NCI-H2171 treated with DMSO at 0.1 percent for 48 hours (cell line): ENCODE measurements around the gene PCDH1.
A peak's percentile ranks its signal among the peaks of the same experiment; 100 is the strongest.

Experiments used
- DNase-seq: peaks from one replicate; lab custom pipeline; 2025; lab: John Stamatoyannopoulos, UW

The PCDH1 gene

DNA sequence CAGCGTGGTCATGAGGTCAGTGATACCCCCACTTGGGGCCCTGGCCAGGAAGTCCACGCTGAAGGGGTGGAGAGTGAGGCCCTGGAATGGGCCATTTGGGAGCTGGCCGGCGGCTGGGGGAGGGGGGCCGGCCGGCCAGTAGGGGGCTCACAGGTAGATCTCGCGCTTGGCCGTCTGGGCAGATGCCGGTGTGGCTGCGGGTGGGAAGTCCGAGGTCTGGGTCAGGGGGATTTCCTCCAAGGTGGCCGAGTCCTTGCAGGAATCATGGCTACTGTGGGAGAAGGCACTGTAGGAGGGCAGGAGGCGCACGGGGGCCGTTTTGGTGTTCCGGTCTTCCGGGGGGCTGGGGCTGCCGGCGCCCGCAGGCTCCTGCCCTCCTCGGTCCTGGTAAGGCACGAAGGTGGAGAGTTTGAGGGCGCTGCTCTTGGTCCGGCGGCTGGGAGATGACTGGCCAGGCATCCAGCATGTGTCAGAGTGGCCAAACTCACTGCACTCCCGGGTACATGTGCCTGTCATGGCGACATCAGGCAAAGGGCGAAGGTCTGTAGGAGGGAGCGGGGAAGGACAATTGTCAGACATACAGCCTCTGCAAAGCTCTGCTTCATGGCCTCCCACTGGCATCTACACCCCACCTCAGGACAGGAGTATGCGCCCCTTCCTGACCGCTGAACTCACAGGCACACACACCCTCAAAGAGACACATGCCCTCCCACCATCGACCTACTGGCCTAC lies 24.1 kb downstream of the PCDH1 start:
- DNase-seq: no peak

DNA sequence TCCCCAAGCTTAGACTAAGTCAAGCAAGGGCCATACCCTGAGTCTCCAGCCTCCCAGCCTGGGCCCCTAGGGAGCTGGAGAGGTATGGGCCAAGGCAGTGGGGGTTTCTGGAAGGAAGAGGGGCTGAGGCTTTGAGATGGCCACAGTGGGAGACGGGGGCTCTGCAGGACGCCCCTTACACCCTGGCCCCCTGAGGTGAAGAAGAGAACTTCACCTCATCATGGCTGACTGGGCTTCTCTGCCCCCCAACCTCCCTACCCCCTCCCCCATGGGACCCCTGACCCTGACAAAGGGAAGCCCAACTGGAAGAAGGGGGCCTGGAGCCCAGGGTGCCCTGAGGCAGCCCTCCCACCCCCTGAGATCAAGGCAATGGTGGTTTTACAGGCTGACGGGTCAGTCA lies 25.8 kb downstream of the PCDH1 start:
- DNase-seq: no peak

DNA sequence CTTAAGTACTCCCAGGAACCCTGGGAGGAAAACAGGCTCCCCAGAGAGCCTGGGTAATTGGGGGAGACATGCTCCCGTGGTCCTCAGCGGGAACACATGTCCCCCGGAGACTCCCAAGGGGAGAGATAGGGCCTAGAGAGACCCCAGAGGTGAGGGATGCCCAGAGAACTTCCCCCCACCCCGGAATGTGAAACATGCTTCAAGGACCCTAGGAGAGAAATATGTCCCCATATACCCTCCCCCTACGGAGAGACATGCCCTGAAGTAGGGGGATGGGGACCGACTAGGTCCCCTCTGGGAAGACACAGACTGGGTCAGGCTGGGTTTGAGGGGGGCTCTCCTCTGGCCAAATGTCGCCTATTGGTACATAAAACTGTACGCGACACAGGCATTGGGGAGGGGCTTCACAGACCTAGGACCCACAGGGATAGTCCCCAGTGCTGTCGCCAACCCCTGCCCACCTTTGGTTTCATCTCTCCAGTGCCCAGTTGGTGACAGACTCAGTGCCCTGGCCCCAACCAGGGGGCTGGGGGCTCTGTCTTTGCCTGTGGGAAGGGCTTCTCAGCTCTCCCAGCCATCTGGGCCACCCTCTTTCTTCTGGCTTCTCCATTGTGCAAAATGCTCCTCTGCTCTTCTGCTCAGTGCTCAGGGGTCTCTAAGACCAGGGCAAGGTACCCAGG lies 26.9 kb downstream of the PCDH1 start:
- DNase-seq: no peak

DNA sequence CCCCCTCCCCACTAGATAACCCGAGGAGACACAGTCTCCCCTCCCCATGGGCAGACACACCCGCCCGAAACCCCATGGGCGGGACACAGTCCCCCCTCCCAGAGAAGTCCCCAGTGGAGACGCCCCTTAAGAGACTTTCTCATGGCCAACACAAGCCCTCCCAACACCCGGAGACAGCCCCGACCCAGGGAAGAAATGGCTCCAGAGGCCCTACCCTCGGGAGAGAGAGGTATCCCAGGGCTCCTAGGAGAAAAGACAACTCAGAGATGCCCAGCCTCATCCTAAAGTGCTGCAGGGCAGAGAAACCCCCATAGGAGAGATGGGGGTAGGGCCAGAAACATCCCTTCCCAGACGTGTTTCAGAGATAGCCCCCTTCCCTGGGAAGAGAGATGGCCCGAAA lies 27.4 kb downstream of the PCDH1 start:
- DNase-seq: no peak

DNA sequence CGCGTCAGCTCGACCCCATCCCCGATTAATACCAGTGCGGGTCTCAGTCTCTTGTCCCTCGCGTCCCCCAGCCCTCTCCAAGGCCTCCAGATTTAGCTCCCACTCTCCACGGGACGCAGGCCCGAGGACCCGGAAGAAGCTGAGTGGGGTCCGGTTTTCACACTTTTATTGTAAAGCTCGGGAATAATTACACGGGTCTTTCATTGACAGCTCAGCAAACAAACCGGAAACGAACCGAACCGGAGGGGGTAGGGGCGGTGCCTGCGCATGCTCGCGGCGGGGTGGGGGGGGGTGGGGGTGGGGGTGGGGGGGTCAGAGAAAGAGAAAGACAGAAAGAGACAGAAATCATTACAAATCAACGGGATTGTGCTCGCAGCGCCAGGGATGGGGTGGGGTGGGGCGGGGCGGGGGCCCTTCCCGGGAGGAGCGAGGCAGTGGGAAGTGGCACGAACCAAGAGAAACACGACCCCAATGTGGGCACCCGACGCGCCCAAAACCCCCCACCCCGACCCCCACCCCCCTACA lies 27.9 kb downstream of the PCDH1 start:
- peak; percentile 30 for DNase-seq

DNA sequence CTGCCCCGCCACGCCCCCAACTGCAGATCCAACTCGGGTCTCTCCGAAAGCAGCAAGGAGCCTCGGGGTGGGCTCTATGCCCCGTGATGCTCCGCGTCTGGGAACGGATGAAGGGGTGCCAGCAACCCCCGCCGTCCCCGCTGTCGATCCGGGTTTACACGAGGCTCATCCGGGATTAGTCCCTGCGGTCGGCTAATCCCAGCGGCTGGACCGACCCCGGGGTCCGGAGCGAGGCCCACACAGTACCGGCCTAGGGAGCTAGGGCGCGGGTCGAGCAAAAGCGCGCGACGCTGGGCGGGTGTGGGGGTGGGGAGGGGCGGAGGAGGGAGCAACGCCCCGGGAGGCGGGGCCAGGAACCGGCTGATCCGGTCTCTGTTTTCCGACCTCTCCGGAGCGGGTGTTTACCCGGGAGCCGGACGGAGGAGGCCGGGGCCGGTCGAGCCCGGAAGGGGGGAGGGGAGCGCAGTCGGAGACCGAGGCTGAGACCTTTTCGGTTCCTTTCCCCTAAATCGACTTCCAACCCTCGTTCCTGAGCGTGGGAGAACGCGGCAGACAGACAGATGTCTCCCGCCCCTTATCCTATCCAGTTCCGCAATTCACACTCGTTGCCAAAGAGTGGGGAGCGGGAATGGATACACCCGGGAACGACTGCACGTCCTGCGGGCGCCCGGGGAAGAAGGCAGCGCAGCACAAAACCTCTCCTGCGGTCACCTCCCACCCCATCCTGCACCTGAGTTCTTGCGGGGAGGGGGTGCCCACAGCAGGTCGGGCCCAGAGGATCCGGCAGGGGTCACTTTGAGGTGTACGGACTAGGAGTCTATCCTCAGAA lies 28.6 kb downstream of the PCDH1 start:
- DNase-seq: peak; percentile 67

DNA sequence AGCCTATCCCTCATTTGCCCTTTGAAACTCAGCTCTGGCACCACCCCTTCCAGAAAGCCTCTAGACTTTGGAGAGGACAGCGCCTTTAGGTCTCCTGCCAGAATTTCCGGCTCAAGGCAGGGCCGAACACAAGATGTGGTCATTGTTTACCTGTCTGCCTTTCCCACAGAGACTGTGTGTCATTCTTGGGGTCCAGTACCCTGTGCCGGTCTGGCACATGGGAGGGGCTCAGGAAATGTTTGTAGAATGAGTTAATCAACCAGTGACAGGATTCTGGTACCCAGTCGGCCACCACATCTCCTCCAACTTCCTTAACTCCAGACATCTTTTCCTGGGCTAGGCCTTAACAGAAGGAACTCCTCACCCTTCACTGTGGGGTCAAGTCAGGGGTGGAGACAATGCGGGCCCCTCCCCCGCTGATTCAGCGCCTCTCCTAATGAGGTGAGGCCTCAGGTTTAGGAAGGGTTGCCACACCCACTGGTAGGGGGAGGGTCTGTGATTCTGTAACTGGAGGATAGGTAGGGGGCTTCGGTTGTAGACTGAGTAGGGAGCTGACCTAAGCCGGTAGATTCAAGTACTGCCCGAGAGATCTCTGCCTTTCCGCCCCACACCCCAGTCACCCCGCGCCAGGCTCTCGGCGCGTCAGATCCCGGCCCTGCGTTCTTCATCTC lies 29.3 kb downstream of the PCDH1 start:
- peak; percentile 60 for DNase-seq

DNA sequence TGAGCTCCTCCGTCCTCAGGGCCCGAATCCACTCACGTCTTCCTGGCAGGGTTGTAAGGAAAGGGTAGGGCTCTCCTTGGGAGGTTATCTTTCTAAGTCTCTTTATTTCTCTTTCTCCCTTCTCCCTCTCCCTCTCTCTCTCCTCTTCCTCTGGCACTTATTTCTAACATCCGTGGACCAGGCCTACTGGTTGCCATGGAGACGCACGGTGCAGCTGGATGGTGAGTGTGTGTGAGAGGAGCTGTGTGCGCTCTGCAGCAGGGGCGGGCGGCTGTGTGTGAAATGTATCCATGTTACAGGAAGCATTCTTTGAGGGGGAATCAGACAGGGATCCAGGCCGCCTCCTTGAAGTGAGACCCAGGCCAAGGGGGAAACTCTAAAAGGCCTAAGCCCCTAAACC lies 32.2 kb downstream of the PCDH1 start:
- DNase-seq: peak; percentile 56

DNA sequence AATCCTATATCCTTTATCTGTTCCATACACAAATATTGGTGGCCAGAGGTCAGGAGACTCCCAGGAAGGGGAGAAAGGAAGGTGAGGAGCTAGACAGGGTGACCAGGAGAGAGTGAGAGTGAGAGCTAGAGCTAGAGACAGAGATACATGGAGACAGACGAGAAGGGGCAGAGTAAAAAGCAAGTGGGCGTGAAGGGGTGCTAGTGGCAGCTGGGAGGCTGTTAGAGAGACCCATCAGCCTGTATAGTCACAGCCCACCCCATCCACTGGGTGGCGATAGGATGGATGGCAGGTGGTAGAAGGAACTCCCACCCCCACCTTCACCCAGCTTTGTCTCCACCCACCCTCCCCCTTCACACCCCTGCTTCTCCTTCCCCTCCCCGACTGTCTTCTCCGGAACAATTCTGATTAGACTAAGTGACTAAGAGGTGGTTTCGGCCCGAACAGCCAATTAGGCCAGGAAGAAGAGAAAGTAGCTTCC lies 32.8 kb downstream of the PCDH1 start:
- peak; percentile 28 for DNase-seq

DNA sequence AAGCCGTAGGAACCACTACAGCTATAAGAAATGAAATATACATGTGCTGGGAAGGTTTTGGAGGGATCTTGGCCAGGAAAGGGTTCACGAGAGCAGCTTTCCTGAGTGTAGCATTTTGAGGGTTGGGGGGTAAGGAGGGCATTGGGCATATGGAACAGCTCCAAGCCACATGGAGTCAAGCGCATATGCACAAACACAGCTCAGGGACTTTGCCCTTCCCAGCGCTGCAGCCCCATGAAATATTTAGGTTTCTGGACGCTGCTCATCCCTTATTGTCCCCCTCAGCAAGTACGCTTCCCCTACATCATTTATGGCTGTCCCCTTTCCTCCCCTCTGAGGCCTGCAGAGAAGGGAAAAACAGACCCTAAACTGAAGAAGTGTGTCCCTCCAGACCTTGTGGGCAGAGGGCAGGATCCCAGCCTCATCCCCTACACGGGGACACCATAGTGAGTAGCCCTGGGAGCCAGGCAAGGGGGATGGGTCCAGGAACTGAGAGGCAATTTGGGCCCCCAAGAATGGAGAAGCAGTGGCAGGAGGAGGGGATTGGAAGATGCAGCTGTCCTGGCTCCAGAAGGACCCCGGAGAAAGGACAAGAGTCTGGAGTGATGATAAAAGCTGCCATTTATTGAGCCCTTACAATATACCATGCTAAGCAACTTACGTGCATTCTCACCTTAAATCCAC lies 33.7 kb downstream of the PCDH1 start:
- no peak for DNase-seq

DNA sequence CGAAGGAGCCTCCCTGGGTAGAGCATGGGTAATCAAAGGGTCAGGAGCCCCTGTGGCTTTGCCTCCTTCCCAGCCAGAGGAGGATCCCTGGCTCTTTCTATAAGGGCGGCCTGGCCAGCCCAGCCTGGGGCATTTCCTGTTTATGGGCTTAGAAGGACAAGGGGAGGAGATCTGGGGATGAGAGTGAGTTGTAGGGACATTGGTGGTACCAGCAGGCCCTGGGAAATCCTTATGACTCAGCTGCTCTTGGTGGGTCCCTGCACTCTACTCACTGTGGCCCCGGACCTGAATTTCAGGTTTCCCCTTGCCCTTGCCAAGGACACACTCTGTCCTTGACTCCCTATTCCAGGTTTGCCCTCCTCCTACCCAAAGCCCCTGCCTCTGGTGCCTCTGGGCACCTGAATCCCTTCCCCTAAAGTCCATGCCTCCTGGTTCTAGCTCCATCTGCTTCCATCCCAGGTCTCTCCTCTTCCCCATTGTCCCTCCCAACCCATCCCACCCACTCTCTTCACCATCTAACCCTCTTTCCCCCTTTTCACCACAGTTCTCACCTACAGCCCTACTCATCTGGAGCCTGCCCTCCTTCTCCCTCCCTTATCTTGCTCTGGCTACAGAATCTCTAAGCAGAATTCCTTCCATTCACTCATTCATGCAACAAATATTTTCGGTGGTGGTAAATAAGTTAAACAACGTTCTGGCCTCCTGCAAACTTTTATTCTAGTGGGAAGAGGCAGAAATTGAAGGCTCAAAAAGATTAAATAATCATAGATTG lies 34.9 kb downstream of the PCDH1 start:
- DNase-seq: no peak

DNA sequence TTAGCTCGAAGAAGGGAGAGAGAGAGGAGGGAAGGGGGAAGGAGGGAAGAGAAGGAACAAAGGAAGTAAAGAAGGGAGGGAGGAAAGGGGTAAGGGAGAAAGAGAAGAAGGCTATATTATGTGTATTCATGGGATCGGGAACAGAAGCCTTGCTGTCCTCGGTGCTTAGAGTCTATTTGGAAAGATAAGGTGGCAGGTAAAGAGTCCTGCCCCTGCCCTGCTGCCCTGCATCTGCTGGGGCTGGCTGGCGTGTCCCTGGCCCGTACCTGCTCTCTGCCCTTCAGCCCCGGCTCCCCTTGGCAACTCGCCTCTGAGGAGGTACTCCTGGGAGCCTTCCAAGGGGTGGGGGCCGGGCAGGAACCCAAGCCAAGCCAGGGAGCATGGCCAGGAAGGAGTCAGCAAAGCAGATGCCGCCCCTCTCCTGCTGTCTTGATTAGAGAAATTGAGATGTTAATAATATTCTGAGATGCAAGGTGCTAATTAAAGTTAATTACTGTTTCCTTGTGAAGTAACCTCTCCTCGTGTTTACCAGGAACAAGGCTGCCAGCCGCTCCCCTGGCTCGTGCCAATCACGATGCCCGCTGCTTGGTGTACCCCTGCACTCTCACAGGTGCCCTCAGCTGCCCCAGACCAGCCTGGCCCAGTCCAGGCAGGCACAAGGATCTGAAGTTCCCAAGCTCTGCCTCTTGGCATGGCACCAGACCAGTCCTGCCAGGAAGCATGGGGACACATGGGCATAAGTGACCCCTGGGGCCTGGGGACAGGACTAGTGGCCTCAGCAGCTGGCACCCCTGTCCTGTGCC lies 36.6 kb downstream of the PCDH1 start:
- no peak for DNase-seq

DNA sequence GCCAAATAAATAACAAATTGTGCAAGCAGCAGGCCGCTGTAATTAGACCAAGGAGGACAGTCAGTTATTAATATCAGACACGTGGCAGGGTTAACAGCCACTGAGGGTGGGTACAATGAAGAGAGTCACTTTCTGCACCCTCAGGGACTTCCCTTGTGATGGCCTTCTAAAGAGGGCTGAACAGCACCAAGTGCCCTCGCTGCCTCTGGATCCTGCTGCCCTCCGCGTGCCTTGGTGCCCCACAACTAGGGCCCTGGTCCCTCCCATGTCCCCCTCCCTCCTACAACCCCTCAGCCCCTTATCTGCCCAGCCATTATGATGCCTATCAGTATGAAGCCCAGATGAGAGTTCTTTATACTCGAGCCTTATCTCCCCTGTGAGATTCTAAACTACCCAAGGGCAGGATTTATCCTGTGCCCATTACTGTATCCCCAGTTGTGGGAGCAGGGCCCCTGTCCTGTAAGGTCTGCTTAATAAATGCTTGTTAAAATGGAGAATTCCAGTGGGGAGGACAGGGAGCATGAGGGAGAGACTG lies 37.3 kb downstream of the PCDH1 start:
- no peak for DNase-seq

DNA sequence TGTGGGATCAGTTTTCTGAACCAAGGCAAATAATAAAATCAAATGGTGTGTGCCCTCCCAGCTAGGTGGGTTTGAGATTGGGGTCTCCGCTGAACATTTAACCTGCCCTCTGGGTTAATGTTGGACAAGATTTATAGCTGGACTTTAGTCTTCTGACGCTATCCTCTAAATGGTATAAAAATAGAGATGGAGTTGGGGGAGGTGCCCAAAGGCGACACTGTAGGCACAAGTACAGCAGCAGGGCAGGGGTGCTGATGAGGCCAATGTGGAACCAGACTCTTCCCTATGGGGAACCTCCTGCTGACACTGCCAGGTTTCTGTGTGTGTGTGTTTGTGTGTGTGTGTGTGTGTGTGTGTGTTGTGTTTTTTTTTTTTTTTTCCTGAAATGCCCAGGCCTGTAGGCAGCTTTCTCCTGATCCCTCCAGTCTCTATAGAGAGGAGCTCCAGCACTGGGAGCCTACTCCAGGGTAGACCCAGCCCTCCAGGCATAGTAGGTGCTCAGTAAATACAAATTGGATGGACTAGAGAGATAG lies 37.9 kb downstream of the PCDH1 start:
- no peak for DNase-seq

DNA sequence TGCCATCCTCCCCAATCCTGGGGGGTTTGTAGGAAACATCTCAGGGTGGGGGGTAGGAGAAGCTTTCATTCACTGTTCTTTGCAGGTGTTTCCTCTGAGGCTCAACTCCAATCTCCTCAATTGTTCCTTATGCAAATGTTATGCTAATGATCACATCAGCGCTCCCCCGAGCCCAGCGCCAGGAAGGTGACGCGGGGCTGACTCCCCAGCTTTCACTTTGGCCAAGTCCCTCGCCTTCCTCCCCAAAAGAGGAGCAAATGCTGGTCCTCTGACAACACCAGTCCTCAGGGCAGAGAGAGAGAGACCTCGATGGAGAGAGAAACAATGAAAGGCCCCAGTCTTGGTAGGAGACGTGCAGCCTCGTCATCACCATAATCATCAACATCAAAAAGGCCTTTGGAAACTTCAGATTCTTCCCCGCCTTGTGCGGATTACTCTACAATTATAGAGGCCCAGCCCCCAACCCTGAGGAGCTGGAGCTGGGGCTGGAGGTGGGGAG lies 39.1 kb downstream of the PCDH1 start:
- DNase-seq: no peak

DNA sequence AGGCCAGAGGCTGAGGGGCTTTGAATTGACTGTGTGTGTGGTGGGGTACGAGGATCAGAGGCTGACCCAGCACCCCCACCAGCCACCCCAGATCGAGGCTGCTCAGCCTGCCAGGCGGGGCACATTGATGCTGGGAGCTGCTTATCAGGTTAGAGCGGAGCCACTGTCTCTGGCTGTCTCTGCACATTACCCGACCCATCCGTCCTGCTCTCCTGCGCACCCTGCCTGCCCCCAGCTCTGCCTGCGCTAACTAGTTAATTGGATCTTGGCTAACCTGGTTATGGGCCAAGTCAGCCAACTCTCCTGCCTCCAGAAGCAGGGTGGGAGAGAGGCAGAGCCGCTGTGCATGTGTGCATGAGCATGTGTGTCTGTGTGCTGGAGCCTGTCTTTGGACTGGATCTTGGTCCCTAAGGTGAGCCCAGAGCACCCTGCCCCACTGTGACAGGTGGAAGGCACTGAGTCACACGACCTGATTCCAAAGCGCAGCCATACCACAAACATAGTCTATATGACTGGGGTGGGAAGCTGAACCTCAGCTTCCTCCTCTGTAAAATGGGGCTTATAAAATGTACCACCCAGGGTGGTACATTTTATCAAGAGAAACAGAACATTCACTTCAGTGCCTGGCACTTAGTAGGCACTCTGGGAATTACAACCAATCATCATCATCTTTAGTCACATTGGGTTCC lies 39.7 kb downstream of the PCDH1 start:
- DNase-seq: no peak

DNA sequence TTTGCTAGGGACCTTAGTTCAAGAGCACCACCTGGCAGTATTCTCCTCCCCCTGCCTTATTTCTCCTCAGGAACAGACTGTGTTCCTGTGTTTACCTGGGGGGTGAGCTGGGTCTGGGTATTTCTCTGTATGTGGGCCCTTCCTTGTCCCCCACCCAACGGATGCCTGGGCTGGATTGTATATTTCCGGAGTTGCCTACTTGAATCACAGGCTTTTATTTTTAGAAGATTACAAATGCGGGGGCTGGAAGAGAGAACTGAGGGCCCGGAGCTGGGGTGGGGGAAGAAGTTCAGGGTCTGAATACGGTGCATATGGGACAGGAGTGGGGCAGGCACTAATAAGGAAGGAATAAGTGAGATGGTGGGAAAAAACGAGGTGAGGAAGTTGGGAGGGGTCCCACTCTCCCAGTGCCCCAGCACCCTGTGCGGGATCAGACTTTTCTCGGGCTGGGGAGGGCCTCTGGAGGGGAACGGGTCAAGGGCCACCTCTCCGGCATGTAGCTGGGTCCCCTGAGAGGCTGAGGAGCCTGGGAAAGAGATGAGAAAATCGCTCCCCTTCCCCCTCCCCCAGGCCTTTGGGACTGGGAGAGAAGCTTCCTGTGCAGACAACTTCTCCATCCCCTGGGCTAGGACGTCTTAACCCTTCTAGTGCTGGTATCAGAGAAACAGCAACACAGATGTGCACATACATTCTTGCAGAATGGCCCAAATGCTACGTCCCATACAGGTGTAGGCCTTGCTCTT lies 42.1 kb downstream of the PCDH1 start:
- DNase-seq: no peak

DNA sequence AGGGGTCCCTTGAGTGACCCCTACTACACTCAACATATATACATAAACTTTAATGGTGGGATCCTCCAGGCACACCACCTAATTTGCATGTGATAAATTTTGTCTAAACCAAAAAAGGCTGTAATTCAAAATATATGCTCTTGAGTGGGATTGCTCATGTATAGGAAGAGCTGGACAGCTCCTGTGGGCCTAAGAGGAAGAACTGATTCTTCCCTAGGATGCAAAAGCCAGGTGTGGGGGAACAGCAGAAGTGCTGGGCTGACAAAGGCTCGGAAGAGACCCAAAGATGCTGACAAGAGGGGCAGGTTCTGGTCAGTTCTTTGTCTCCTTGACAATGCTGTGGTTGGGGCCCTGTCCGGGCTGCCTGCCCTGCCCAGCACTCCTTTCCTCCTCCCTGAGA lies 43.9 kb downstream of the PCDH1 start:
- no peak for DNase-seq
